SU-DHL-6 (cell line): ENCODE measurements around the gene TPD52L2.

Experiments
- EZH2phosphoT487 ChIP-seq: fragments of 200-600 bp; sonication (generic), shearing (Covaris generic); conservative IDR thresholded peaks from 2 replicates; pipeline ENCODE4 v1.6.1; 2018; ENCODE audit warnings: mild to moderate bottlenecking, antibody characterized with exemption, low read length, moderate library complexity, mixed read lengths
- TF ChIP-seq, protein P1 (sequence below): fragments of 200-600 bp; sonication (generic); IDR thresholded peaks from one replicate; pipeline ENCODE4 v1.5.1; 2017; ENCODE audit warnings: antibody characterized with exemption, mild to moderate bottlenecking, low read length, moderate library complexity; ENCODE audit not compliant: insufficient read depth, poor library complexity, severe bottlenecking

DNA sequence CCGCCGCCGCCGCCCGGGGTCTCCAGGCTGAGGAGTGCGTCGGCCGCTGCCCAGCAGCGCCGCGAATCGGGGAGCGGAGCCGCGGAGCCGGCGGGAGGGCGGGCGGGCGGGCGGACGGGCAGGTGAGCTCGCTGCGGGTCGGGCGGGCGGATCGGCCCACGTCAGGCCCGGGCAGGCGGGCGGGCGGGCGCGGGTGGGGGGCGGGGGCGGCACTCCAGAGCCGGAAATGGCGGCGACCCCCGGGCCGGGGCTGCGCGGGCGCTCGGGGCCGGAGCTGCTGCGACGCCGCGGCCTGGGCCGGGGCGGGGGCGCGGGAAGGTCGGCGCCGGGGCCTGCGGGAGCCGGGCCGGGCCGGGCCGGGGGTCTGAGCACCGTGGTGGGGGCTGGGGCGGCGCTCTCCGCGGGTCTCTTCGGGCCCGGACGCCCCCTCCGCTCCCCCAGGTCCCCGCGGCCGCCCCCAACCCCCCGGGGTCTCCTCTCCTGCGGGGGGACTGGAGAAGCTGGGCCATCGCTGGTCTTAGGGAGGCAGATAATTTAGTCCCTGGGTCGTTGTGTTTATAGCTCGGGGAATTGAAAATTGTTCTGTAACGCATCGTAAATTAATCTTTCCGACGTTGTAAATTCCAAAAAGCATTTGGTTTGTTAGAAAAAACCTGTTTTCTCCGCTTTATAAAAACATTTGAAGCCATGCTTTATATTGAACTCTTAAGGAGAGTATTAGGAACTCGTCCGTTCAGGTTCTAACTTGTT lies 30.3 kb downstream of the TPD52L2 start:
- TF ChIP-seq, protein P1, sequence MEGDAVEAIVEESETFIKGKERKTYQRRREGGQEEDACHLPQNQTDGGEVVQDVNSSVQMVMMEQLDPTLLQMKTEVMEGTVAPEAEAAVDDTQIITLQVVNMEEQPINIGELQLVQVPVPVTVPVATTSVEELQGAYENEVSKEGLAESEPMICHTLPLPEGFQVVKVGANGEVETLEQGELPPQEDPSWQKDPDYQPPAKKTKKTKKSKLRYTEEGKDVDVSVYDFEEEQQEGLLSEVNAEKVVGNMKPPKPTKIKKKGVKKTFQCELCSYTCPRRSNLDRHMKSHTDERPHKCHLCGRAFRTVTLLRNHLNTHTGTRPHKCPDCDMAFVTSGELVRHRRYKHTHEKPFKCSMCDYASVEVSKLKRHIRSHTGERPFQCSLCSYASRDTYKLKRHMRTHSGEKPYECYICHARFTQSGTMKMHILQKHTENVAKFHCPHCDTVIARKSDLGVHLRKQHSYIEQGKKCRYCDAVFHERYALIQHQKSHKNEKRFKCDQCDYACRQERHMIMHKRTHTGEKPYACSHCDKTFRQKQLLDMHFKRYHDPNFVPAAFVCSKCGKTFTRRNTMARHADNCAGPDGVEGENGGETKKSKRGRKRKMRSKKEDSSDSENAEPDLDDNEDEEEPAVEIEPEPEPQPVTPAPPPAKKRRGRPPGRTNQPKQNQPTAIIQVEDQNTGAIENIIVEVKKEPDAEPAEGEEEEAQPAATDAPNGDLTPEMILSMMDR = no peak
- TF ChIP-seq EZH2phosphoT487 = no peak
